HG03108 (cell line): ENCODE data around the gene ARL2BP.

Experiments
- ATAC-seq: cut with Tn5 transposase; IDR thresholded peaks from one replicate; pipeline ENCODE4 v1.9.1; 2021; ENCODE audit warnings: moderate library complexity; ENCODE audit not compliant: unreplicated experiment

Gene ARL2BP

GRCh38 chr16:57281791-57282190 is 36.7 kb downstream of the ARL2BP start:
- no peak for ATAC-seq

GRCh38 chr16:57282510-57283213 is 37.6 kb downstream of the ARL2BP start:
- no peak for ATAC-seq

- no peak for ATAC-seq
These were observed 38.3 kb downstream of the ARL2BP start for GRCh38 chr16:57283214-57283958.

GRCh38 chr16:57283959-57284208 is 38.8 kb downstream of the ARL2BP start:
- no peak for ATAC-seq

- no peak for ATAC-seq
These were observed 39.3 kb downstream of the ARL2BP start, which contains the start of gene PLLP for GRCh38 chr16:57284209-57284951. Gene PLLP, minus strand, starts transcription at chr16:57284672. Its CDS starts 132 bp downstream, at chr16:57284540.

GRCh38 chr16:57284952-57285363 is 39.9 kb downstream of the ARL2BP start:
- ATAC-seq: no peak

GRCh38 chr16:57285379-57285778 is 40.3 kb downstream of the ARL2BP start:
- no peak for ATAC-seq

- no peak for ATAC-seq
These were observed 44.6 kb downstream of the ARL2BP start for GRCh38 chr16:57289391-57290257.

- ATAC-seq: no peak
These were observed 52.8 kb downstream of the ARL2BP start for GRCh38 chr16:57297856-57298255.

GRCh38 chr16:57299009-57299718 is 54.1 kb downstream of the ARL2BP start:
- ATAC-seq: peak; percentile 18

- peak; percentile 37 for ATAC-seq
These were observed 54.8 kb downstream of the ARL2BP start for GRCh38 chr16:57299719-57300386.

- ATAC-seq: peak; percentile 83
These were observed 55.5 kb downstream of the ARL2BP start for GRCh38 chr16:57300387-57301125.

GRCh38 chr16:57301126-57301817 is 56.2 kb downstream of the ARL2BP start:
- ATAC-seq: no peak
